Measurements from ENCODE around the gene MMP15.
"Not testable (repeated sequence)": the region's sequence is repeated elsewhere in the genome, so short reads cannot be mapped to it uniquely, and the experiment has no call there.

MMP15 gene

DNA sequence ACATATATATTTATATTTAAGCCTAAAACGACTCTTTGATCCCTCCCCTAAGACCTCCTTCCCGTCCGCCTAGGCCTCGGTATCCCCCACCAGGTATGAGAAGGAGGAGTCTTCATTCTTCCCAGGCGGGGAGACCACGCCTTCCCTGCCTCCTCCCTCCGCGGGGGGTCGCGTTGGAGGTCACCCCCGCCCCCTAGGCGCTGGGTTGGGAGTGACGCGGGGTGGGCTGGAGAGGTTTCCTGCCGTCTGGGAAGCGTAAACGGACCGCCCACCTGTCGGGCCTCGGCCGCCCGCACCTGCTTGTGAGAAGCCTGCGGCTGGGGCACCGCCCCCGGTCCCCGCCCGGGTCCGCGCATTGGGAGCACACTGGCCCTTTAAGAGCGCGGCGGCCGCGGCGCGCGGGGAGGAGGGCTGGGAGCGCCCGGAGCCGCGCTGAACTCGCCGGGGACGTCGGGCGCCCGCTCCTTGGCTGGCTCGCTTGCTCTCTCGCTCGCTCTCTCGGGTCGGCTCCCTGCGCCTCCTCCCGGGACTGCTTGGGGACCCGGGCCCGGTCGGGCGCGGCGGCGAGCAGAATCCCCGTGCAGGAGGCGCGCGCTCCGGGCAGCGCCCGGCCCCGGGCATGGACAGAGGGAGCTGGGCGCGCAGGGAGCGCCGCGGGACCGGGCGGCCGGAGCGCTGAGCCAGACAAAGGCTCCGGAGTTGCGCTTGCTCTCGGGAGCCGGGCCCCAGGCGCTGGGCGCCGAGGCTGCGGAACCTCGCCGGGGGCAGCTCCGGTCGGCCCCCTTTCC lies at the start of gene MMP15:
TSS of gene MMP15 (plus strand) at position 404 of the 788 bp plus-strand sequence. CDS start 597 bp downstream, outside the sequence.
- DNase-seq (ENCODE audit: low spot score) = peak; percentile 89

DNA sequence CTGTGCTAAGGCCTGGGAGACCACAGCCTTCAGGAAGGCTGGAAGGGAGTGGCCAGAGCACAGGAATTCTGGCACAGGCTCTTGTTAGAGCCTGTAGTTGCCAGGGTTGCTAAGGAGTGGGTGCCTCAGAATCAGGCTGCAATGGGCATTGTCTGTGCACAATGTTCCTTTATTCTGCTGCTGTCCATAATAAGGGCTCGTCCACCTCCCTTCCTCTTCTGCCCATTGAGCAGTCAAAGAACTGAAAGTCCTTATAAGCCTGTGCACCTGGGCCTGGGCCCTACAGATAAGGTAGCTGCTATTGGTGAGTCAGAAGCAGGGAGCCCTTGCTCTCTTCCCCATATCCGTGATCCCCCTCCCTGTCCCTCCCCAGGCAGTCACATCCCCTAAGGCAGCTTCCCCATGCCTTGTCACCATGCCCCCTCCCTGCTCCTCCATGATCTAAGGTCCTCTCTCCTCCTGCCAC lies 49.2 kb upstream of the MMP15 start:
- no peak for DNase-seq (ENCODE audit: low spot score)

DNA sequence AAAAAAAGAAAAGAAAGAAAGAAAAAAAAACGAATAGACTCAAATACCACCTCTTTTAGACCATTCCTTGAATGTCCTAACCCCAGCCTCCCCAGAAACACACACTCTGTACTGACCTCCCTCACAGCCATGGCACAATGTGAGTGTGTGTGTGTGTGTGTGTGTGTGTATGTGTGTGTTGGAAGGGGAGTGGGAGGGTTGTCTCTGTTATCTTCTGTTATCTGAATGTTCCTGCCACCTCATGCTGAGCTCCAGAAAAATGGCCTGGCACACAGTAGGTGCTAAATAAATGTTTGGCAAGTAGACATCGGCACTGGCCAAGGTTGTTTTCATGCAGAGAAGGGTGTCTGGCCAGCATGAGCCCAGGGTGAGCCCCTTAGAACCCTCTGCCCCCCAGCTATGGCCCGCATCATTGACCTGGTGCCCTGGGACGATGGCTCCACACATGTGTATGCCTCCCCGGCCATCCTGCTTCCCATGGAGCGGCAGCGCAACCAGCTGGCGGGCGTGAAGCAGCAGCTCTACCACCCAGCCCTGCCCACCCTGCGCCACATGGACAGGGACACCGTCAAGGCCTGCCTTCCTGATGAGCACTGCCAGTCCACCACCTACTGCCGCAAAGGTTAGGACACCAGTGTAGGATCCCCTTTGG lies 48.0 kb upstream of the MMP15 start:
- DNase-seq (ENCODE audit: low spot score) = peak; percentile 49

DNA sequence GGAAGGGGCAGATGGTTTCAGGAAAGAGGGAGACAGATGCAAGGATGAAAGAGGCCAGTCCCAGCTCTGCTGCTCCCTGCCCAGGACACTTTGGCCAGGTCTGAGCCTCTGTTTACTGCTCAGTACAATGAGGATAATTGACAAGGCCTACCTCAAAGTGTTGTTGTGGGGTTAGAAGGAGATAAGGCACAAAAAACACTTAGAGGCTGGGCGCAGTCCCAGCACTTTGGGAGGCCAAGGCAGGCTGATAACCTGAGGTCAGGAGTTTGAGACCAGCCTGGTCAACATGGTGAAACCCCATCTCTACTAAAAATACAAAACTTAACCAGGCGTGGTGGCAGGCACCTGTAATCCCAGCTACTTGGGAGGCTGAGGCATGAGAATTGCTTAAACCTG lies 47.5 kb upstream of the MMP15 start:
- DNase-seq (ENCODE audit: low spot score) = not testable (repeated sequence)

DNA sequence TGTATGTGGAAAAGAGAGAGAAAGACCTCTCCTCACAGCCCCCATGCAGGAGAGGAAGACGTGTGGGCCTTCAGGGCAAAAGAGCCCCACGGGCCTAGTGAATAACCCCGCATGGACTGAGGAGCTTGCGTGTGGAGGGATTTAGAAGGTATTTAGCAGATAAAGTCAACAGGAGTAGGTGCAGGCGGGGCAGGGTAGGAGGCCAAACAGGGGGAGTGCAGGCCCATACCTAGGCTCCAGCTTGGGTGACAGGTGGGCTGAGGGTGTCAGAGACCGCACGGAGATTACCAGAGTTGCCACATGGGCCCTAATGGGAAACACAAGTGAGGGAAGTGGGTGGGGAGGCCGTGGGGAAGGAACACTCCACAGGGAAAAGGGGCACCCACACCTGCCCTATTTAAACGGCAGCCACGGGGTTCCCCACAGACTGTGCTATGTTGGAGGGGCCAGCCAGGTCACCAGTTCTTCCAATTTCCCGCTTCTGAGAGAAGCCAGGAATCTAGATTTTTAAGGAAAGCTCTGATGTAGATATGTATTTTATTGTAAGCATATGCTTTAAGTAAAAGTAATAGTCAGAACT lies 46.5 kb upstream of the MMP15 start:
- DNase-seq (ENCODE audit: low spot score) = no peak

DNA sequence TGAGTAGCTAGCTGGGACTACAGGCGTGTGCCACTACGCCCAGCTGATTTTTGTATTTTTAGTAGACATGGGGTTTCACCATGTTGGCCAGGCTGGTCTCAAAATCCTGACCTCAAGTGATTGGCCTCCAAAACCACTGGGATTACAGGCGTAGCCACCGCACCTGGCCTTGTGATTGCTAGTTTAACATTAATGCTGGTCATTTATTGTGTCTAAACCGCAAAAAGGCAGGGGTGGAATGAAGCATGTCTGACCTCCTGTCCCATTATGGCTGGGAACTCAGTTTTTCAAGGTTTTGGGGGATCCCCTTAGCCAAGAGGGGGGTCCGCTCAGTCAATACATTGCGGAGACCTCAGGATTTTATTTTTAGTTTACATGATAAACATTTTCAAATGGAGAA lies 43.9 kb upstream of the MMP15 start:
- DNase-seq (ENCODE audit: low spot score) = no peak

DNA sequence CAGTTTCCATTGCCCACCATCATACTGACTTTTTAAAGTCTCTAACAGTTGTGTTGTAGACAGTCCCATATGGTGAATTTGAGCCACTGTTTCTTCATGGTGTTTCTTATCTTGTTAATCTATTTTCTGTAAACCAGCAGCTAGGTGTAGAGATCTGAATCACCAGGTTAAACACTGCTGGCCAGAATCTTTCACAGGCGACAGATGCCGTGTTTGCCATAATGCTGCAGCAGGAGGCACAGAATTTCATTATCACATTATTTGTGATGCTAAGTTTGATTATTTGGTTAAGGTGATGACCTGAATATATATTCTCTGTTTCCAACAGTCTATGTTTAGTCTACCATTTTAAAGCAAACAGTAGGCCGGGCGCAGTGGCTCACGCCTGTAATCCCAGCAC lies 43.2 kb upstream of the MMP15 start:
- DNase-seq (ENCODE audit: low spot score) = no peak

DNA sequence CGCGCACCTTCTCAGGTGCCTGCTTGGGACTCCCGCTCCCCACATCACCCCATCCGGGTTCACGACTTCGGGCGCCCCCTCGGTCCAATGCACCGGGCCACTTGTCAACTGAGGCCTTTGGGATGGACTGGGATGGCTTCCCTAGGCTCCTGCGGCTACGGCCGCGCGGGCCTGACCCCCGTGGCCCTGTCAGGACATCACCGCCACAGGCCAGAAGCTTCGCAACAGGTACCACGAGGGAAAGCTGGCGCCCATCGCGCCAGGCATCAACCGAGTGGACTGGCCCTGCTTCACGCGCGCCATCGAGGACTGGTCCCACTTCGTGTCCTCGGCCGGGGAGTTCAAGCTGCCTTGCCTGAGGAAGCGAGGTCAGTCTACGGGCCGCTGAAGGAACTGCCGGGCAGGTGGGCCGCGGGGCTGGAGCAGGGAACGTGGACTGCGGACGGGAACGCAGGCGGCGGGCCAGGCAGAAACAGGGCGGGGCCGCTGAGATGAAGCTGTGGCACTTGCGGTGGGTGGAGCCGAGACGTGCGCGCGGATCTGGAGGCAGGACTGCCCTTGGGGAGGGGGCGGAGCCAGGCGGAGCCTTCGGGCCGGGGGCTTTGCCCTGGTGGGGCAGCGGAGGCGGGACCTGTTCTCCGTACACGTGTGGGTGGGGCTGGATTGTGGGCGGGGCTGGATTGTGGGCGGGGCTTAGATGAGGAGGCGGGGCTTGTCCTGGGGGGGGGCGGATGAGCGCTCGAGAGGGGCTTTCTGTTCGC lies 40.9 kb upstream of the MMP15 start:
- DNase-seq (ENCODE audit: low spot score) = peak; percentile 89

DNA sequence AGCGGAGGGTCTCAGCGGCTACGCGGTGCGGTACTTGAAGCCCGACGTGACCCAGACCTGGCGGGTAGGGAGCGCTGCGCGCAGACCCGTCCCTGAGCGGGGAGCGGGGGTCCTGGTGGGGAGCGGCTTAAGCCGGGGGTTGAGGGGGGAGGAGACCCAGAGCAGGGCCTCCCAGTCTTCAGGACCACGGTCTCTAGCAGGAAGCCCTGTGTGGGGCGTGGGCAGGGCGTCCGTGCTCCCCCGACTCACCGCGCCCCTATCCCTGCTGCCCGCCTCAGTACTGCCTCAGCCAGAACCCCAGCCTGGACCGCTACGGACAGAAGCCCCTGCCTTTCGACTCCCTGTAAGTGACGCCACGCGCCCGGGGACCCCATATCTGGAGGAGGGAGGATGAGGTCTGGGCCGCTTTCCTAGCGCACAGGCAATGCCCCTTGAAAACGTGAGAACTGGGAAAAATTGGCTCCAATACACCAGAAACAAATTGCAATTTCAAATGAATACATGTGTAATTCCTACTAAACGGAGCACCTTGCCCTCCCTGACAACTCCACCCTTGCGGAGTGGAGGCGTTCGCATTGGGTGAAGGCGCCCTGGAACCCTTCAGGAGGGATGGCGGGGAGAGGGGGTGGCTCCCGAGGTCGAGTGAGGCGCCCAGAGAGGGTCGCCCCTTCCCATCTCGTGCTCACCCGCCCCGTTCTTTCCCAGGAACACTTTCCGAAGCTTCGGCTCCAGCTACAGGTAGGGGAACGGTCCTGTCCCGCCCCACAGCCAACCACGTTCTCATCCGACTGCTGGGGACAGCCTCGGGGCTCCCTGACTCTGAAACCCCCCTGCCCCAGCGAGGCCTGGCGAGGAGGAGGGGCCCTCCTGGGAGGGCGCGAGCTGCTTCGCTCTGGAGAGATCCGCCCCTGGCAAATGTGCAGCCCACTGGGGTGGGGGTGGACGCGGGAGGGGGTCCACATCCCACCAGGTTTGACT lies 40.1 kb upstream of the MMP15 start:
- DNase-seq (ENCODE audit: low spot score) = peak; percentile 45

DNA sequence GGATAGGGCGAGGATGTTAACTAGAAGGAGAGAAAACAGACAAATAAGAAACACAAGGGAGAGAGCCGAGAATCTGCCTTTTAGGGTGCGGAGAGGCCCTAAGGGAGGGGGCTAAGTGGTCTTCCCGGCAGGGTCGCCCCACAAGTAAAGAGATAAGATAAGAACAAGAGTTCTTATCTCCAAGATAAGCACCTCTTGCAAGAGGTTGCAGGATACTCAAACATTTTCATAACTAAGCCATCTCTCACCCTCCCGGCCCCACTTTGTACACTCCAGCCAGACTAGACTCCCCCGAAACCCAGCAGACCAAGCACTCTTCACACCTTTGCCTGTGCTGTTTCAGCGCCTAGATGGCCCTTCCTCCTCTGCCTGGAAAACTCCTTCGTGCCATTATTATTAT lies 39.4 kb upstream of the MMP15 start:
- no peak for DNase-seq (ENCODE audit: low spot score)

DNA sequence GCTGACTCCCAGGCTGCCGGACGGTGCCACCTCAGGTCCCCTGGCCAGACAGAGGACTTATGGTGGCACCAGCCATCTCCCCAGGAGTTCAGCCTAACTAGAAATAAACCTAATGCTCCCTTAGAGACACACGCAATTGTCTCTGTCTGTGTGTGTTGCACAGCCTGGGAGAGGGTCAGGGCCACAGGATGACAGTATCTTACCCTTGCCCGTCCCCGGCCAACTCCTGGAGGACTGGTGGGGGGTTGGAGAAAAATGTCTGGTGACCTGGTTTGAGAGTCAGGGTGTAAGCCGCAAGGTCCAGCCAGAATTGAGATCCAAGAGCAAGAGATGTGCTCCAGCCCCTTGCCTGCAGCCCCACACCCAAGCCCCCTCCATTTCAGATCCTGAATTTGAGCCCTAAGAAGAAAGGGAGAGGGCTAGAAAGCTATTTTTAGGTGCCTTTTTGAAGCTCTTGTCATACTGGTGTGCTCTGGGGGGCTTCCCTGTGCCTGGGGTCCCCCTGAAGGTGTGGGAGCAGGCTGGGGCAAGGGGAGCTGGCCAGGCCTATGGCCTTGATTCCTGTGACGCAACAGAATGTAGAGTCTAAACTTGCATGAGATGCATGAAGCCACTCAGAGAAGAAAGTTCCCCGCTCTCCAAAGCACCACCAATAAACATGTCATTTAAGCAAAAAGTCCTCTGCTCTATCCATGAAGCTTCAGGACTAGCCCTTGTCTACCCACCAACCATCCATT lies 37.9 kb upstream of the MMP15 start:
- DNase-seq (ENCODE audit: low spot score) = no peak

DNA sequence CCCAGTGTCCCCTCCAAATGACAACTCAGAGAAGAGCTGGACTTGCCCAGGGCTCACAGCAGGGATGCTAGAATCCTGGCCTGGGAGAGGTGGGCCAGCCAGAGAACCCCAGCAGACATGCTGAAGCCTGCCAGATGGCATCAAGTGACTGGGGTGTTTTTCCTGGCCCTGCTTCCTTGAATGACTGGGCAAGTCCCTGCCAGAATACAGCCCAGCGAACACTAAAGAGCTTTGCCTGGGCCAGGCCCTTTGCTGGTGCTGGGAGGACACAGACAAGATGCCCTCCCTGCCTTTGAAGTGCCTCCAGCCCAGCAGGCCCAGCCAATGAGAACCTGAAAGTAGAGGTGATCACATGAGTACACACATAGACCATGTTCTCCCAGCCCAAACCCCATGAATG lies 36.6 kb upstream of the MMP15 start:
- DNase-seq (ENCODE audit: low spot score) = no peak

DNA sequence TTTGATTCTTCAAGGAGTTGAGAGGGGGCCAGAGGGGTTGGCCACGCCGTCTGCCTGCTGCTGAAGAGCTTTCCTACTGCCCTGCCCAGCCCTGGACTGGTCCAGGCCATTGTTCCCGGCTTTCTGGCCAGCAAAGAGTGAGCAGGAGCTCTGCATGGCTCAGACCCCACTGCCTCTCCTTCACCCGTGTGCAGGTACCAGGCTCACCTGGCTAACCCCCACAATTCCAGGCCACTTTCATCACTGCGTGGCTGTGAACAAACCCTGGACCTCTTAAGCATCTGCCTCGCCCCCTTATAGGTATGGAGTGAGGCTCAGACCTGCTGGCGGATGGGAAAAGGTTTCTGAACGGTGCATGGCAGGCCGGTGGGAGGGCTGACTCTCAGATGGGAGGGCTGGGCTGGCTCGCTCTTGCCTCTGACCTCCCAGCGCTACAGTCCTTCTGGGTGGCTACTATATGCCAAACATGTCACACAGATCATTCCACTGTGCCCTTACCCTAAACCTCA lies 33.9 kb upstream of the MMP15 start:
- no peak for DNase-seq (ENCODE audit: low spot score)

DNA sequence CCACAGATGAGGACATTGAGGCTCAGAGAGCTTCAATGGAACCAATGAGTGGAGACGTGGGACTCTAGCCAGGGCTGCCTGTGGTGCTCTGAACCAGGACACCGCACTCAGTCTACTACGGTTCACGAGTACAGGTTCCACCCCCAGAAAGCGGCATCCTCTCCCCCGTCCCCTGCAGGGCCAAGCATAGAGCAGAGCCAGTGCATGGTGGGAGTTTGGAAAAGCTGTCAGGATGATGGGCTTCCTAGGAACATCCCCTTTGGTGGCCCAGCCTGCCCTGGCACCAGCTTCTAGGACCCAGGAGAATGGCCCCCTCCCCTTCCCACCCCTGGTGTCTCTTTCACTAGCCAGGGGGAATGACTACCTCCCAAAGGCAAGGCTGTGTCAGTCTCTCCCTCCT lies 33.5 kb upstream of the MMP15 start:
- no peak for DNase-seq (ENCODE audit: low spot score)

DNA sequence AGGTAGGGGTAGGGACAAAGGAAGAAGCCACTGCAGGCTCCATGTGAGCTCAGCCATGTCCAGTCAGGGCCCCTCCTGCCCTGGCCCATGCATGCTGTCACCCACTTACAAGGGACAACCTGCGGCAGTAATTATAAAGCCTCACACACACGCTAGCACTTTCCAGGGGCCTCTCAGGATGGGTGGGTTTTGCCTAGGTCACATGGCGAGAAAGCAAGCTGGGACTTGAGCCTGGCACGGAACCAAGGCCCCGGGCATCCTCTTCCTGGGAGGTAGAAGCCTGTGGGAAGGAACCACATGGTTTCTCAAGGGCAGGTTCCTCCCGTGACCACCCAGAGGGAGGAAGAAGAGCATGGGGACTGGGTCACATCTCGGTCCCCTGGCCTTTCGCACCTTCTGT lies 32.1 kb upstream of the MMP15 start:
- DNase-seq (ENCODE audit: low spot score) = no peak

DNA sequence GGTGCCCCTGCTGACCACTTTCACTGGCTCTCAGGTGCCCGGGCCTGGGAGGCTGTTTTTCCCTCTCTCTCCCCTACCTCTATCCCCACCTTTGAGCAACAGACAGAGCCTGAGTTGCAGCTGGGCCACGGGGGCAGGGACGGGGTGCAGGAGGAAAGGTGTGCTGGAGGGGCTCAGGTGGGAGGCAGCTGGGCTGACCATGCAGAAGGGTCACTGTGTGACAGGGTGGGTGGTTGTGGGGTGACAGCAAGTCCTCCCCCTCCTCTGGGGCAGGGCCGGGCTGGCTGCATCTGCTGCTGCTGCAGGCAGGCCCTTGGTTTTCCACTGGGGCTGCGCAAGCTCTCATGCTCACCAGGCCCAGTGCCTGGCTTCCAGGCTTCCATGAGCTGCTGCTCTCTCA lies 31.7 kb upstream of the MMP15 start:
- no peak for DNase-seq (ENCODE audit: low spot score)

DNA sequence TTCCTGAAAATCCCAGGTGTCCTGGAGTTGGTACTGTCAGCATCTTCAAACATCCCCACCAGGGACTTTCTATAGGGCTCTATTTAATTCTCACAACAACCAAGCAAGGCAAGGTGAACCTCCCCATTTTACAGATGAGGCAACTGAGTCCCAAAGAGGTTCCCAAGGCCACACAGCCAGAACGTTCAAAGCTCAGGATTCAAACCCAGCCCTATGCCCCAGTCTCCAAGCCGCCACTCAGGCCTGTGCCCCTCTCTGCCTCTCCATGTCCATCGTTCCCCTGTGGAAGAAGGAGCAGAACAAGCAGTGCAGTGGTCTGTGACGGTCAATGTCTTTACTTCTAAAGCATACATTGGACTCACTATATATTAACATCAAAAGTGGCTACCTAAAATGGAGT lies 31.2 kb upstream of the MMP15 start:
- DNase-seq (ENCODE audit: low spot score) = no peak

DNA sequence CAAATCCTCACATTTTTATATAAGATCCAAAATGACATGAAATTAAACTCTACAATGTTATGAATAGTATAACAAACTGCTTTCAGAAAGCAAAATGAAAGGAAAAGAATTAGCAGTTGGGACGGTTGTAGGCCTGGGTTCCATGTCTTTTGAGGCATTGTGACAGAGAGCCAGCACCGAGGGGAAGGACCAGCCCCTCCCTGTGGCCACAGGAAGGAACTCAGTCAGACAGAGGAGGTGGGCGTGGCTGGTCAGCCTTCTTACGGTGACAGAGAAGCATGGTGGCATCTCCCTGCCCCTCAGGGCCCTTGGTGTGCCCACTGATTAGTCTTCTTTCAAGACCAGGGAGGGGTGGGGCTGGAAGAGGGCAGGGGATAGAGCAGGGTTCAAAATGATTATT lies 30.8 kb upstream of the MMP15 start:
- no peak for DNase-seq (ENCODE audit: low spot score)

DNA sequence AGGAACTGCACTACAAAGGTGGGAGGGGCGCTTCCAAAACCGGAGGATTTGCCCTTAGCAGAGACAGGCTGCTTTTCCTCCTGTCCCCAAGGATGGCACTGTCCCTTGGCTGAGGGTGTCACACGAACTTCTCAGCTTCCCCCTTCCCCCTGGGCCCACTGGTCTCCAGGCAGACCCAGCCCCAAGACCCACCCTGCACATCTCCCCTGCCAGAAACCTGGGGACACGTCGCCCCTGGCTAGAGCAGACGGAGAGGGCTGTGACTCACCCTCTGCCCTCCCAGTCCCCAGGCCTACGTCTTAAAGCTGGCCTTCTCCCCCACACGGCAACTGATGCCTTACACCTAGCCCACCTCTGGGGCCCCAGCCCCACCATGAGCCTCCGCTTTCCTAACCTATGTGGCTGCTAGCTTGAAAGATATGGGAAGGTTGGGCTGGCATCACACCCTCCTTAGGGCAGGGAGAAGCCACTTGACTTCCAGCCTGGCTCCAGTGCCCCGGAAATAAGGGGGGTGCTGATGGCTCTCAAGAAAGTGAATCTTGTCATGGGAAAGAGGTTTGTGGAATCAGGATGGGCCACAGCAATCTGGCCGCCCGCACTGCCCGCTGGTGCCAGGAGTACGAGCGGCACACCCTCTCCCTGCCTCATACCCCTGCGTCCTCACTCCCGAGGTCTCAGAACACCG lies 29.7 kb upstream of the MMP15 start:
- DNase-seq (ENCODE audit: low spot score) = no peak

Measured in D341Med (cell line).